AG04449 (cell line): ENCODE measurements around the gene ANKH.
"Not testable (repeated sequence)": the region's sequence is repeated elsewhere in the genome, so short reads cannot be mapped to it uniquely, and the experiment has no call there.

Experiments
- CTCF ChIA-PET: fragments of 350-600 bp; formaldehyde crosslinking; extraction: SDS; loops from one replicate; lab custom pipeline; 2021; ENCODE audit warnings: antibody characterized with exemption; lab: Yijun Ruan, JAX
- POLR2A ChIA-PET: fragments of 400-600, 350-600 bp; formaldehyde crosslinking; extraction: SDS; loops from one replicate; lab custom pipeline; 2020; ENCODE audit warnings: antibody characterized with exemption, inconsistent platforms; lab: Yijun Ruan, JAX
- DNase-seq: peaks from one replicate; pipeline ENCODE4 v3.0.0-alpha.2; 2010; ENCODE audit warnings: low read depth, low spot score
- H3K4me3 ChIP-seq: 2 replicates; pipeline ENCODE4 v1.5.1; 2011; ENCODE audit warnings: low read depth, mild to moderate bottlenecking, control low read depth, low read length
- CTCF ChIP-seq: IDR thresholded peaks from one replicate; pipeline ENCODE4 v1.5.1; 2011; ENCODE audit warnings: mild to moderate bottlenecking, moderate library complexity, low read length, control low read depth, inconsistent platforms; ENCODE audit not compliant: insufficient read depth; ENCODE audit errors: missing control alignments

ANKH gene

GRCh38 chr5:14871214-14872069 lies at the start of gene ANKH:
Gene ANKH (minus strand): TSS chr5:14871778. CDS start chr5:14871447, 331 bp downstream.
- H3K4me3 ChIP-seq, result peak within 1 kb of the TSS; percentile 74
- TF ChIP-seq CTCF, result peak; percentile 47
- CTCF ChIA-PET, result interaction anchor here (0.6 to 6.7 kb wide), 15 partner anchors 9 to 1109 kb away, joined by 3 to 46 read pairs (median 6); no protein-coding TSS in a partner anchor
- DNase-seq, result no peak
- POLR2A ChIA-PET, result interaction anchor here (0.7 to 1.4 kb wide), 5 partner anchors 30 to 168 kb away, joined by 3 to 6 read pairs (median 4); no protein-coding TSS in a partner anchor

GRCh38 chr5:14920121-14920520 lies 48.5 kb upstream of the ANKH start:
- no peak for DNase-seq
- ChIA-PET POLR2A (no interaction called here), CTCF (interaction anchor here (0.8 kb wide), 1 partner anchor 10 kb away, joined by 3 read pairs; no protein-coding TSS in a partner anchor)
- no peak for TF ChIP-seq CTCF
- no peak overlapping the region for H3K4me3 ChIP-seq

GRCh38 chr5:14919106-14919505 lies 47.5 kb upstream of the ANKH start:
- POLR2A ChIA-PET, CTCF ChIA-PET, H3K4me3 ChIP-seq, DNase-seq: not testable (repeated sequence)

GRCh38 chr5:14917719-14918118 lies 46.1 kb upstream of the ANKH start:
- POLR2A ChIA-PET, result interaction anchor here (1.0 kb wide), 1 partner anchor 17 kb away, joined by 3 read pairs; no protein-coding TSS in a partner anchor
- CTCF ChIA-PET, result interaction anchor here (0.8 to 1.2 kb wide), 2 partner anchors 19 to 85 kb away, joined by 3 to 4 read pairs; no protein-coding TSS in a partner anchor
- DNase-seq, result no peak
- H3K4me3 ChIP-seq, result no peak overlapping the region
- TF ChIP-seq CTCF, result no peak

- no peak for TF ChIP-seq CTCF
- ChIA-PET CTCF (no interaction called here), POLR2A (interaction anchor here (0.9 to 1.6 kb wide), 2 partner anchors 10 to 44 kb away, joined by 3 to 4 read pairs; partner anchors contain the start of gene ANKH)
- H3K4me3 ChIP-seq, result no peak overlapping the region
- no peak for DNase-seq
These were observed 43.8 kb upstream of the ANKH start for GRCh38 chr5:14915291-14915952.

- POLR2A ChIA-PET, result interaction anchor here (0.9 to 1.6 kb wide), 2 partner anchors 10 to 43 kb away, joined by 3 to 4 read pairs; partner anchors contain the start of gene ANKH
- CTCF ChIA-PET, result no interaction called here
- no peak for DNase-seq
- no peak for TF ChIP-seq CTCF
- H3K4me3 ChIP-seq, result no peak overlapping the region
These were observed 43.2 kb upstream of the ANKH start for GRCh38 chr5:14914623-14915260.
